AG20443 (cell line): ENCODE measurements around the gene ELAVL1.
"Not testable (repeated sequence)": the region's sequence is repeated elsewhere in the genome, so short reads cannot be mapped to it uniquely, and the experiment has no call there.

Experiments
- DNase-seq: peaks from one replicate; pipeline ENCODE4 v3.0.0; 2012; ENCODE audit warnings: low spot score, mixed read lengths

ELAVL1 gene

GRCh38 chr19:7921967-7922835 is 83.2 kb downstream of the ELAVL1 start:
- no peak for DNase-seq

- DNase-seq = no peak
Measured at GRCh38 chr19:7921302-7921966, 84.0 kb downstream of the ELAVL1 start.

DNA sequence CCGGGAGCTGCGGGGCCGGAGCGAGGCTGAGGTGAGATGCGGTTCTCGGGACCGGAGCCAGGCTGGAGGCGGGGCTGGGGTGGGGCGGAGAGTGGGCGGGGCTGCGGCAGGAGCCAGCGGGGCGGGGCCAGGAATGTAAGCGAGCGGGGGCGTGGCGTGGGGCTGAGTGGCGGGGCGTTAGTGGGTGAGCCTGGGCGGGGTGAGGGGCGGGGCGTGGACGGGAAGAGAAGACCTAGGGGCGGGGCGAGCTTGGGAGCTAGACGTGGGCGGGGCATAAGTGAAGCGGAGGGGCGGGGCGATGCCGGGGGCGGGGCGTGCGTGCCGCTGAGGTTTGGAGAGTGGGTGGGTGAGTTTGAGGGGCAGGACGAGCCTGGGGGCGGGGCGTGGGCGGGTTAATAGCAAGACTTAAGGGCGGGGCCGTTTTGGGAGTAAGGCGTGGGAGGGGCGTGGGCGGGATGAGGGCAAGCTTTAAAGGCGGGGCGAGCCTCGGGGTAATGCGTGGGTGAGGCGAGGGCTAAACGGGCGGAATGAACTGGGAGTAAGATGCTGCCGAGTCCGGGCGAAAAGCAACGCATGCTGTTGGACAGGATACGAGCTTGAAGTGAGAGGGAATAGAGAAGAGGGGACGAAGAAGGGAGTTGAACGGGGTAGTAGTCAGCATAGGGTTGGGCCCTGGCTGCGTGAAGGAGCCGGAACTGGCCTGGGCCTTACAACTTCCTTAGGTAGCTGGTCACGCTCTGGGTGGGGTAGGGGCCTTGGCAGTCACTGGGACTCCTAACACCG is 84.7 kb downstream of the ELAVL1 start:
- peak; percentile 97 for DNase-seq

DNA sequence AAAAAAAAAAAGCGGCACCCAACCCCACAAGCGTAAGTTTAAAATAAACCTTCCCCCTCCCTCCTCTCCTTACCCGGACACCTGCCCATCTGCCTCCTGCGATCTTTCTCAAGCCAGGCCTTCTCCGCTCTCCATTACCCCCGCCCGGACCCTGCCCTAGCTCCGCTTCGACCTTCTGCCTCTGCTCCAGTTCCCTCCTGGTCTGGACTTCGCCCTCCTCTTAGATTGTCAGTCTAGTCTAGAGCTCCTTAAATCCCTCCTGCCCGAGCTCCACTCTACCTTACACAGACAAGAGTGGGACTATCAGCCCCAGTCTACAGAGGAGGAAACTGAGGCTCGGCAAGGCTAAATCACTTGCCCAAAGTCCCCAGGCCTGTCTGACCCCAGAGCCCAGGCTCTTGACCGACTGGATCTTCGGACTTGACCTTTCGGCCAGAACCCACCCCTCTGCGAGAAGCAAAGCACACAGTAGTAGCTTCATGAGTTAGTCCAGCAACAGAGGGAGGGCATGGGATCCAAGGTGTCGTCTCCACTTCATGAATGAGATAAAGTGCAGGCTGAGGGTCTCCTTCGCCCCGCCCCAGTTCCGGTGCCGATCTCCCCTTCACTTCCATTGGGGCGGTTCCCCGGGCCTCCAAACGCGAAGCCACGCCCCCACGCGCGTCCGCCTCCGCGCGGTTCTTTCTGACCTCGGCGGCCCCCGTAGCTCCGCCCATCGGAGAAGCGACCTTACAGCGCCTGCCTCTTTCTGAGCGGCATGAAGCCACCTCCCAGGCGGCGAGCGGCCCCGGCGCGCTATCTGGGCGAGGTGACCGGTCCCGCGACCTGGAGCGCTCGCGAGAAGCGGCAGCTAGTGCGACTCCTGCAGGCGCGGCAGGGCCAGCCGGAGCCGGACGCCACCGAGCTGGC is 85.6 kb downstream of the ELAVL1 start, which contains the start of gene SNAPC2:
SNAPC2 (plus strand) TSS at position 729 of the 909 bp plus-strand sequence; CDS start at position 758, 29 bp downstream.
- DNase-seq = peak; percentile 93

- no peak for DNase-seq
Measured at GRCh38 chr19:7918615-7919421, 86.6 kb downstream of the ELAVL1 start.

- DNase-seq = not testable (repeated sequence)
Measured at GRCh38 chr19:7918062-7918614, 87.3 kb downstream of the ELAVL1 start.

DNA sequence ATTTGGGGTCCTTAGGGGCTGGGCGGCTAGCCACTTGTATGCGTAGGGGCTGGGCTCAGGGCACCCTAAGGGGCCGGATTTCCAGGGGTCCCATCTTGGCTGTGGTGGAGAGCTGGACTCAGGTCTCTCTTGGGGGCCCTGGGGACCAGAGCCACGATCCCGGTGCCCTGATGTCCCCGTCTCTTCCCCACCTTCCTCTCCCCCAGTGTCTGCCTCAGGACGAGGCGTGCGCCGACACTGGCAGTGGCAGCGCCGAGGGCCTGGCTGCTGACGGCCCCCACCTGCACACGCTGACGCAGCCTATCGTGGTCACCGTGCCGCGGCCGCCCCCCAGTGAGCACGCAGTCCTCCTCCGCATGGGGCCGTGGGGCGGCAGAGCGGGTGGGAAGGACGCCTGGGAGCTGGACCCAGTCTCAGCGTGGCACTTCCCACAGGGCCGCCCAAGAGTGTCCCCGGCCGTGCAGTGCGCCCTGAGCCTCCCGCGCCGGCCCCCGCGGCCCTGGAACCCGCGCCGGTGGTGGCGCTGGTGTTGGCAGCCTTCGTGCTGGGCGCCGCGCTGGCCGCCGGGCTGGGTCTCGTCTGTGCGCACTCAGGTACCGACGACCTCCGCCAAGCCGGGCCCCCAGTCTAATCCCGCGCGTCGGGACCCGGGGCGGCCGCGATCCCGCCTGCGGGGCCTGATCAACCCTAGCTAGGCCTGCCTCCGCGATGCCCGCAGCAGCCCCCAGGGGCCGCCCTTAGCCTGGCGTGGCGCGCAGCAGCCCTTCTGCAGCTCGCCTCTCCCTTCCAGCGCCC is 88.0 kb downstream of the ELAVL1 start:
- DNase-seq = peak; percentile 76

DNA sequence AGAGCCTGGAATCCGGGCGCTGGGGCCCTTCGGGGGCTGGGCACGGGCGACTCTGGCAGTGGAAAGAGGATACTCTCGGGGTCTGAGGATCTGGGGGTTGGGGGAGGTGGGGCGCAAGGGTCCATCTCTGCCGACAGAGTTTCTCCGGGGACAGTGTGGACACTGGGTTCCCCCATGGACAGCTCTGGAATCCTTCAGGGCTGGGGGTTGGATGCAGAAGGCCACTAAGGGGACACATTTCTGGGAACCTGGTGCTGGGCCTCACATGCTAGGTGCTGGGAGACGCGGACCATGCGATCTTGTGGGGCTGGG is 88.5 kb downstream of the ELAVL1 start:
- DNase-seq = no peak

GRCh38 chr19:7916103-7916954 is 89.1 kb downstream of the ELAVL1 start:
- DNase-seq = peak; percentile 43

DNA sequence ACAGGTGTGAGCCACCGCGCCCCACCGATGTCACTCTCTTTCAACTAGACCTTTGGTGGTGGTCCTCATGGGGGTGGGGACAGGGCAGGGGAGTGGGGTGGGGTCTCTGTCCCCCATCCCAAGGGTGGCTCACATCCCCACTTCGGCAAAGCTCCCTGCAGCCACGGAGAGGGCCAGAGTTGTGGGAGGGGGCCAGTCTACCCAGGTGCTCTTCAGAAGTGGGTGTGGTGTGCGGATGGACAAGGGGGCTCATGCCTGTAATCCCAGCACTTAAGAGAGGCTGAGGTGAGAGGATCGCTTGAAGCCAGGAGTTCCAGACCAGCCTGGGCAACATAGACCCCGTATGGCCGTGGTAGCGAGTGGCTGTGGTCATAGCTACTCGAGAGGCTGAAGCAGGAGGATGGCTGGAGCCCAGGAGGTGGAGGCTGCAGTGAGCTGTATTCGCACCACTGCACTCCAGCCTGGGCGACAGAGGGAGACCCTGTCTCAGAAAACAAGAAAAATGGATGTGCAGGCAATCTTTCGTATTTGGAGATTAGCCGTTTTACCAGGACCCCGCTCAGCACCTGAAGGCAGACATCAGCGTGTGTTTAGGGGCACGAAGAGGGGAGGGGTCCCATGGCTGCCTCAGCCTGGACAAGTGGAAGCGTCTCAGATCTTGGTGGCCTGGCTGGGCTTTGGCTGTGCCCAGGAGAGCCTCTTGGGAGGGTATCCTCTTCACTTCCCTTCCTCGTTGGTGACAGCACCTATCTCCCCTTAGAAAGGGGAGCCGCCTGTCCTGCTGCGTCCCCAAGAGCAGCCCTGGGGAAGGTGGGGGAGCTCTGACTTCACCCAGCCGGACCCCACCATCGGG is 90.0 kb downstream of the ELAVL1 start:
- DNase-seq = no peak

- no peak for DNase-seq
Measured at GRCh38 chr19:7914598-7915045, 90.8 kb downstream of the ELAVL1 start, which contains the start of gene TGFBR3L. Gene TGFBR3L, plus strand, starts transcription at chr19:7914830.

GRCh38 chr19:7914099-7914498 is 91.3 kb downstream of the ELAVL1 start:
- no peak for DNase-seq

DNA sequence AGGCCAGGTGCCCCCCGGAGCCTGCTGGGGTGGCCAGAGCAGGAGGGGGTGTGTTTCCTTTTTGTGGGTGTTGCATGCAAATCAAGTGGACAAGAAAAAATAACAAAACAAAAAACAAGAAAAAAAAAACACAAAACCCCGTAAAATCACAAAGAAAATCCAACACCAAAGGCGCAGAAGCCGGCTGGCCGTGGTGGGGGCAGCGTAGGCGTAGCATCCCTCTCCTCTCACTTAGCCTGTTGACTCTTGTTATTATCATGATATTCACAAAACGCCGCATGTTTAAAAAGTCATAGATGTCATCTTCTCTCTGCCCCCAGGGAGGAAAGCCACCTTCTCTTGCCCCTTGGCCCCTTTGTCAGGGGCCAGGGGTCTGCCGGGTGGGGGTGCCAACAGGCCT is 91.8 kb downstream of the ELAVL1 start:
- DNase-seq = no peak

- DNase-seq = no peak
Measured at GRCh38 chr19:7912697-7913564, 92.5 kb downstream of the ELAVL1 start.

GRCh38 chr19:7912144-7912696 is 93.2 kb downstream of the ELAVL1 start:
- DNase-seq = no peak

DNA sequence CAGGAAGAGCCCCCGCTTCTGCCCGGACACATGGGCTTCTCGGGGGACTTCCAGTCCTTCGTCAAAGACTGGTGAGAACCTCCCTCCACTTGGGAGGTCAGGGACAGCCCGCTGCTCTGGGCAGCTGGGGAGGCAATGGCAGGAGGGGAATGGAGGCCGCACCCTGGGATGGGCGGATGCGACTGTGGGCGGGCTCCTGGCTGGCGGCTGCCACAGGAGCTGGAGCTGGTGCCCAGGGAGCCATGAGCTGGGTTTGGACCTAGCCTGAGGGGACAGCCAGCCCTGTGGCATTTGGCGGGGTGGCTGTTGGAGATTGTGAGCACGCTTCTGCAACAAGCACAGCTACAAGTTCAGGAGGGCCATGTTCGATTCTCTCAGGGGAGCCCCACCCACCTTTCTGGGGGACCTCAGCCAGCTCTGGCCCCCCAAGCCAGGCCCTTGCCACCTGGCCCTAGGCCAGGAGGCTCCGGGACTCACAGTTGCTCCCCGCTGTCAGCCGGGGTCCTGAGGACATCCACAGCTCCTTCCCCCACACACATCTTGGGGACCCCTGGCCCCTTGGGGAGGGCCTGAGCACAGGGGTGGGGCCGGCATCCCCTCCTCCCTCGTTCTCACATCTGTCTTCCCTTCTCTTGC is 93.8 kb downstream of the ELAVL1 start:
- no peak for DNase-seq
